Measurements from ENCODE around the gene PEX26.

DNA sequence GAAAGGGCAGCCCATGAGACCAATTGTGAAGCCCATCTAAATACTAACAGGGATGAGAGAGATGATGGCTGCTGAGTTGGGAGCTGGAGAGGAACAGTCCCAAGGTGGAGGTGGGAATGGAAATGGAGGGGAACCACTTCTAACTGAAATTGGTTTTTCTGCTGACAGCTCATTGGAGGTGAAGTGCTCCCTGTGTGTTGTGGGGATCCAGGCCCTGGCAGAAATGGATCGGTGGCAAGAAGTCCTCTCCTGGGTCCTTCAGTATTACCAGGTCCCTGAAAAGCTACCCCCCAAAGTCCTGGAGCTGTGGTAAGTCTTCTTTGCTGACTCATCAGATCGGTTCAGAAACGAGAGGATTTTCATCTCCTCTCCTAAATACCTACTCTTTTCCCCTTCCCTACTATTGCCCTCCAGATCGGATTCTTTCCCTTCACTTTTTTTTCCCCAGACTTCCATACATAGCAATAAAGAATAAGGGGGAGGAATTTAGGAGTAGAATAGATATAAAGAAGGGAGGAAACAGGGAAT, 2.0 kb downstream of the PEX26 start:
- no peak for TF ChIP-seq CTCF (IDR thresholded peaks at IDR 0.05; ENCODE audit: borderline replicate concordance, extremely low read depth, low read length, poor library complexity, severe bottlenecking)
- TF ChIP-seq EZH2 (IDR thresholded peaks at IDR 0.05; ENCODE audit: borderline replicate concordance, low read depth, low read length, severe bottlenecking), result no peak

Measured in DND-41 (cell line).